GM19240 (cell line): ENCODE data around the gene CSK.

Experiments used
- DNase-seq: peaks from one replicate; pipeline ENCODE4 v3.0.0; 2011; ENCODE audit warnings: low spot score; ENCODE audit not compliant: insufficient read length

The CSK gene

DNA sequence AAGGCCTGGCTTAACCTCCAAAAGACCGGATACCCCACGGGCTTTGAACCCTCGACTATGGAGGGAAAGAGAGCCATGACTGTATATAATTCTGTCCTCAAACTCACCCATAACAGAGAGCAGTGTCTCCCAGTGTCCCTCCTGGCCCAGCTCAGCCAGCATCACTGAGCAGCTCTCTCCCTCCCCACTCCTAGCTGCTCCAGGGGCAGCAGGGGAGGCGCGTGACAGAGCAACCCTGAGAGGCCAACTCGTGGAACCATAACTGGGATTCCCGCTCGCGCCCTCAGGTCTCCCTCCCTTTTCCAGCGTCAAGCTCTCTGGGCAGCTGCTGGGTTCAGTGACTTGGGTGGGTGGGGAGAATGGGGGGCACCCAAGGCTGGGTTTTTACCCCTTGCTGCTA lies 44.0 kb downstream of the CSK start:
- no peak for DNase-seq

DNA sequence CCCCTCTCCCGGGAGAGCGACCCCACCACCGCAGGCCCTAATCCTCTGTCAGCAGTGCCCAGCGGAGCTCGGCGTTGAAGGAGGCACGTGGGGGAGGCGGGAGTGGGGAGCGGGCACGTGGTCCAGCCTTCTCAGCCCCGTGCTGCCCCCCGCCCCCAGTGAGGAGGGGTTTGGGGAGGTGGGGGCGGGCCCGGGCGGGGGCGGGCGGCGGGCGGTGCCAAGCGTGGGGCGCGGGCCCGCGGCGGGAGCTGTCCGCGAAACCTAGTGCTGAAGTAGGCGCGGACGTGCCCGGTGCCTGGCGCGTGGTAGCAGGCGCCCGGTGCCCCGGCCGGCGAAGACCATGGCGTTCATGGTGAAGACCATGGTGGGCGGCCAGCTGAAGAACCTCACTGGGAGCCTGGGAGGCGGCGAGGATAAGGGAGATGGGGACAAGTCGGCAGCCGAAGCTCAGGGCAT lies 44.5 kb downstream of the CSK start, which contains the start of gene CPLX3:
Gene CPLX3 (plus strand): TSS at position 264 of the 456 bp plus-strand sequence. CDS start 77 bp downstream, at position 341.
- no peak for DNase-seq

DNA sequence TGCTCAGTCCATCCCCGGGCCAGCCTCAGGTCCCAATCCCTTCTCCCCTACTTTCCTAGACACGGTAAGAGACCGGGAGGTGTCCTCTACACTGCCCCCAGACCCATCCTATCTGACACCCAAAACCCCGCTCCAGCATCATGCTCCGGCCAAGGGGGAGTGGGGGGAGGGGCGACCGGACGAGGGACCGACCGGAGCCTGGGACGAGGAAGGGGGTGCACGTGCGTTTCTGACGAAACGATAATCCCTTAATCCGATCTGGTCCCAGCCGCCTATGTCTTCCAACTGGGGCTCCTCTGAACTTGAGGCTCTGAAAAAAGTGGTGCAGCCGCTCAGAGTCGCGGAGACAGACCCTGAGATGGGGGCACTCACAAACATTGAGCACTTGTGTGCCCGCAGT lies 45.0 kb downstream of the CSK start:
- DNase-seq: no peak

DNA sequence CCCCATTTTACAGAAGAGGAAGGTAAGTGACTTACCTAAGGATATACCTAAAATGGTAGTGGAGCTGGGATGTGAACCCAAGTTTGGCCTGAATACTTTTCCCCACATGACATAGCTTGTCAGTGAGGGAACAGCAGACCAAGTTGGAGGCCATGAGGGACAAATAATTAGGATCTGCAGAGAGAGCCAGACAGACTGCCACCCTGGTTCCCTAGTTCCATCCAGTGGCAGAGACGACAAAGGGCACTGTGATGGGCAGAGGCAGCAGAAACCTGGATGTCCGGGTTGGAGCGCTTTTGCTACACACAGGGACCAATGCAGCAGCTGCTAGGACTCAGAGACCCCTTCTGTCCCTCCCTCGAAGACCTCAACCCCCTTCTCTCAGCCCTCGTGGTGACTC lies 45.7 kb downstream of the CSK start:
- DNase-seq: no peak

DNA sequence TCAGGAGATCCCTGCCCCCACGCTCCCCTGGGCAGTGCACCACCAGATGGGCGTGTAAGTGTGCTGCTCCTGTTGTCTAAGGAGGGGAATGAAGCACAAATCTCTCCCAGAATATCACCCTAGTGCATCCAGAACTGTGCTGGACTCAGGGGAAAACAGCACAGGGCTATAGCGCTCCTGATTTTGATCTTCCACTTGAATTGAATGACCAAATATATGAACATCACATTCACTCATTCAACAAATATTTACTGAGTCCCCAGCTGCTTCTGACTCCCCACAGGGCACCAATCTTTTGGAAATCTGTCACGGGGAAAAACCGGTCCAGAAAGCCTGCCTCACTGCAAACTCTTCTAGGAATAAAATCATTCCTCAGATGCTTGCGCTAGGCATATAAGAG lies 47.0 kb downstream of the CSK start:
- no peak for DNase-seq

DNA sequence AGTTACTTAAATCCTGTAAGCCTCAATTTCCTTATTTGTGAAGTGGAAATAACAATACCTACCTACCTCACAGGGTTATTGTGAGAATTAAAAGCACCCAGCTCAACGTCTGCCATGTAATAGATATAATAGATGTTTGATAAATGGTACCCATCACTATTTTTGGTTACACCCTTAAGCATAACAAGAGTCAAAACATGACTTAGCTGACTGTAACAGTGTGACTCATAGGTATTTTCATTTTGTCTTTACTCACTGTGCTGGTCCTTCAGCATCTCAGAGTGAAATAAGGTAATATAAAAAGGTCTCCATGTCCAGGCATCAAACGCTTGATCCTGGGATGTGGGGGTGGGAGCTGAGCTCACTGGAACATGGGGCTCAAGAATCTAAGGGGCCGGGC lies 47.6 kb downstream of the CSK start:
- DNase-seq: no peak

DNA sequence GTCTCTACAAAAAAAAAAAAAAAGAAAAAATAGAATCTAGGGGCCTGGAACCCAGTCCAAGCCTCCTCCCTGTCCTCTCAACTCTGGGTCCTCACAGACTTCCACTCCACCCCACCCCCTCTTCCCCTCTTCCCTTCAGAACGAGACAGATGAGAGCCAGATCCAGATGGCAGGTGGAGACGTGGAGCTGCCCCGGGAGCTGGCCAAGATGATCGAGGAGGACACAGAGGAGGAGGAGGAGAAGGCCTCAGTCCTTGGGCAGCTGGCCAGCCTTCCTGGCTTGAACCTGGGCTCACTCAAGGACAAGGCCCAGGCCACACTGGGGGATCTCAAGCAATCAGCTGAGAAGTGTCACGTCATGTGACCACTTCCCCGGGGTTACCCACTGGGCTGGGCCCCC lies 48.1 kb downstream of the CSK start:
- DNase-seq: no peak

DNA sequence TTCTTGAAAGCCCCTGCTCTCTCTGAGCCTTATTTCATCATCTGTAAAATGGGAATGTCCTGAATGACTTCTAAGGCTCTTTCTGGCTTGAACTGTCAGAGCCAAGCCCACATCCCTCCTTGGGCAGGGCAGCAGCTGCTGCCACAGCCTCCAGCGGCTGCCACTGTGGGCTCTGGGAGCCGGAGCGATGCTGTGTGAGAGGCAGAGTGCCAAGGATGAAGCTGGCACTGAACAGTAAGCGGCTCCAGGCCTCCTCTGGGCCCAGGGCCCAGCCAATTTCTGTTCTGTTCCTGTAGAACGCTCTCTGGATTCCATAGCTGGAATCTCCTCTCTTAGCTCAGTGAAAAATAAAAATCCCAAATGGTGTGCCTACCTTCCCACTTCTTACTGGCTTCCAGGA lies 49.0 kb downstream of the CSK start:
- no peak for DNase-seq

DNA sequence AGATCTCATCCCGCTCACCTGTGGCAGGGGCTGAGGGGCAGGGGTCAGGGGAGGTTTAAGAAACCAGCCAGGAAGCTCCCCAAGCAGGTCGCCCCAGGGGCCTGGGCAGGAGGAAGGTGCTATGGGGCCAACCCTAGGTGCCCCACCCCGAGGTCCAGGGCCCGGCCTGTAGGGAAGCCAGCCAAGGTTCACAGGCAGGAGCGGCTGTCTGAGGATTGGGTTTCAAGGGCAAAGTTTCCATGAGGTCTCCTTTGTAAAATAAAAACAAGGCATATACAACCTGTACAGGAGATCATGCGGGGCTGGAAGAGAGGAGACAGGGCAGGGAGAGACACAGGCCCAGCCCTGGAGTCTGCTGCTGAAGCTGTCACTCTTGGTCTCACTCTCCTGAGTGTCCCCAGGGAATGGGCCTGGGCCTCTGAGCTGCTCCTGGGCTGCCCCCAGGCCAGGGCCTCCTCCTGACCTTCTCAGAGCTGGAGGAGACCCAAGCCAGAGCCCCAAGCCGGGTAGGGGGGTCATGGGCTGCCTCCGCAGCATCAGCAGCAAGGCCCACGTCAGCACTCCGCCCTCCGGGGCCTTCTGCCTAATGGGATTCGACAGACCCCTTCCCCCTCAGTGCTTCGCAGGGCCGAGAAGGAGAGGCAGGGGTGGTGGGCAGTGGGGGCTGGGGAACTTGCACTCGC lies 50.1 kb downstream of the CSK start:
- no peak for DNase-seq

DNA sequence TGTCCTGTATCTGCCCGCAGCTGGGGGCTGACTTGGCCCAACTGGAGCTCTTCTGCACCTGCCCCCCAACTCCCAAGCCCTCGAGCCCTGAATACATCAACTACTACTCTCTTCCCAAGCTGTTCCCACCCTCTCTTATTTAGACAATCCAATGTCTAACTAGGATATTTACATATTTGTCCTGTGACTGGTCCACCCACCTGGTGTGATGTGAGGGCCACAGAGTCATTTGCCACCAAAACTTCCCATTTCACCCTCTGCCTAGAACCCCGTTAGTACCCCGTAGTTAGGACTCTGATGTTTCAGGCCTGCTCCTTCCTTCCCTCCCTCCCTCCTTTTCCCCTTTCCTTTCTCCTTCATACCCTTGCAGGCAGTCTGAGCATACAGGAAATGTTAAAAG lies 50.9 kb downstream of the CSK start:
- no peak for DNase-seq

DNA sequence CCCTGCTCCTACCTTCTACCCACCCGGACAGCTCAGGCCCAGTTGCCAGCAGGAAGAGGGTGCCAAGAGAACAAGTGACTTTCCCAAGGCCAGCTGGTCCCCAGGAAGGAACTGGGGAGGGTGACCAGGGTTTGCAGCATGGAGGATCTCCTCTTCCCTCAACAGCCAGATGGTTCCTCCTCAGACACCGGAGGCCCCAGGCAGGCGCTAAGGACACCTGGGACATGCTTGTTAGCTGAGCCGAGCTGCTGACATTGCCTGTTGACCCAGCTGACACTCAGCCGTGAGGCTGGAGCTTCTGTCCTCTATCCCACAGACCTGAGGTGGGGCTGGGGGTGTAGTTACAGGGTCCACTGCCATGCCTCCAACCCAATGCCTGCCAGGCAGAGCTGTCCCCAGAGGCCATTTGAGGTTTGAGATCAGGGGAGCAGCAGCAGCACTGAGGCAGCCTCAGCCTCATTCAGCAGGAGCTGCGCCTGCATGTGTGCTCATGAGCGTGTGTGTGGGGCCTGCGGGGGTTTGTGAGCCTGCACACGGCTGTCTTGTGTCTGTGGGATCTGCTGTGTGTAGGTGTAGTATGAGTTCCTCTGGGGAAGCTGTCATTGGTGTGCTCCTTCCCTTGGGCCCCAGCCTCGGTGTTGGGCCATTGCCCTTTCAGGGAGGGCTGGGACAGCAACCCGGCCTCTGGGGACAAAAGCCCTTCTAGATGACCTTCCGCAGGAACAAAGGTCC lies 51.7 kb downstream of the CSK start:
- DNase-seq: no peak

DNA sequence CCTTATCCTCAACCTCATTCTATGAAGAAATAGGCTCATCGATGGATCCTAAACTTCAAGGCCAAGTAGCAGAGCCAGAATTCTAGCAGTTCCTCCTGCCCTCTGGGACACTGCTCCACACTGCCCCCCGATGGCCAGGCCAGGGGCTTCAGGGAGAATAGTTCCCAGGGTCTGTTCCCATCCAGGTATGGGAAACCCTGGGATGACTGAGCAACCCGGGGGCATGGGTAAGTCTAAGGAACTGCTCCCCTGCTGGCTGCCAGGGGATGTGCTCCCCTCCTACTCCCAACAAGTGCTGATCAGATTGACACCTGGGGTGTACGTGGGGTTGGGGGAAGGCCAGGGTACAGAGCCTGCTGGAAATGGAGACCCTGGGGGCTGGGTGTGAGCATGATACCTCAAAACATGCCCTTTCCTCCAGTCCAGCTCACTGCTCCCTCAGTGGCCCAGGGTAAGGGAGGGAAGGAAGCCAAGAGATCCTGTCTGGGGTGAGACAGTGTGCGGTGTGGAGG lies 53.5 kb downstream of the CSK start:
- DNase-seq: no peak

DNA sequence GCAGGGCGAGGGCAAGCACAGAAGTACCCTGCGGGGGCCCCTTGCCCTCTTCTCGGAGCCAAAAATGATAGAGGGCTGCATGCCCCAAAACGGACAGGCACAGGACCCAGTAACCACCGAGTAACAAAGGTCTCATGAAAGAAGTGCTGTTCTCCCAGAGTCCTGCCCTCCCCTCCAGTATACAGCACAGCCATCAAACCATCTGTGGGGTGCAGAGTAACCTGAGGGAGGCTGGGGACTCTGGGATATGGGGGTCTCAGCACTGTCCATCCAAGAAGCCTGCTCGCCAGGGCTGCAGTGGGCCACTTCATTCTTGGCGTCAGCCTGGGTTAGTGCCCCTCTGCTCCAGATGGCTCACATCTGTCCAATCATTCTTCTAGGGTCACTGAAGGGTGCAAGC lies 55.0 kb downstream of the CSK start:
- DNase-seq: no peak

DNA sequence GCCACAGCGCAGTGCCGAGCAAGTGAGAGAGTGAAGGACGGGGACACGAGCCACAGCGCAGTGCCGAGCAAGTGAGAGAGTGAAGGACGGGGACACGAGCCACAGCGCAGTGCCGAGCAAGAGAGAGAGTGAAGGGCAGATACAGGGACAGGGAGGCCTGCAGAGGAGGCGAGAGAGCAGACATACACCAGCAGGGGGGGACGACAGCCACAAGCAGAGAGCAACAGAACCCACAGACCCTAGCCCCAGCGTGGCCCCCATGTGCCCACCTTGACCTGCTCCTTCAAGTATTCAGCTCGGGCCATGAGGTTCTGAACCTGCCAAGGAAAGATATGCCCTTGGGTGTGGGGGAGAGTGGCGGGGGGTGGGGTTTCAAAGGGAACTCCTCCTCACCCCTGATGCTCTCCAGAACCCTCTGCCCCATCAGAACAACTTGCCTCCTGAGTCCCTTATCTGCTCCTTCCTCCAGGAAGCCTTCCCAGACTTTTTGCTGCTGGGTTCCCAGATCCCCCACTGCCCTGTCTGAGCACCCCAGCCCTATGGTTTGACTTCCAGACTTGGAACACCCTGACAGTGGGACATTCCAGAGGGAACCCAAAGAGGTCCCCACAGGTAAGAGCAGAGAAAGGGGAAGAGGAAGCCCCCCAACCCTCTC lies 55.7 kb downstream of the CSK start:
- no peak for DNase-seq

DNA sequence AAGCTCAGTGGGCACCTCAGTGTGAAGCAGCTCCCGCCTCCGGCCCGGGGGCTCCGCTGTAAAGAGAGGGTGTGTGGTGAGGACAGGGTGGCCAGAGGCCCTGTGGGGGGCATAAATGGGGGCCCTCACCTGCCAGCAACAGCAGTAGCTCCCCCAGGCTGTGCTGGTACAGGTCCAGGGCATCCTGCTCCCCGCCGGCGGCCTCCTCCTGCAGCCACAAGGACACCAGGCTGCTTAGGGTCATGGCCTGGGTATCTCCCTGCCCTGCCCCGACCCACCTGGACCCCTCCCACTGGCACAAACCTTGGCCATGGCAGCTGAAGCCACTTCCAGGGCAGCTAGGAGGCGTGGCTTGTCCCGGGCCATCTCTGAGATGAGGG lies 56.2 kb downstream of the CSK start:
- no peak for DNase-seq

DNA sequence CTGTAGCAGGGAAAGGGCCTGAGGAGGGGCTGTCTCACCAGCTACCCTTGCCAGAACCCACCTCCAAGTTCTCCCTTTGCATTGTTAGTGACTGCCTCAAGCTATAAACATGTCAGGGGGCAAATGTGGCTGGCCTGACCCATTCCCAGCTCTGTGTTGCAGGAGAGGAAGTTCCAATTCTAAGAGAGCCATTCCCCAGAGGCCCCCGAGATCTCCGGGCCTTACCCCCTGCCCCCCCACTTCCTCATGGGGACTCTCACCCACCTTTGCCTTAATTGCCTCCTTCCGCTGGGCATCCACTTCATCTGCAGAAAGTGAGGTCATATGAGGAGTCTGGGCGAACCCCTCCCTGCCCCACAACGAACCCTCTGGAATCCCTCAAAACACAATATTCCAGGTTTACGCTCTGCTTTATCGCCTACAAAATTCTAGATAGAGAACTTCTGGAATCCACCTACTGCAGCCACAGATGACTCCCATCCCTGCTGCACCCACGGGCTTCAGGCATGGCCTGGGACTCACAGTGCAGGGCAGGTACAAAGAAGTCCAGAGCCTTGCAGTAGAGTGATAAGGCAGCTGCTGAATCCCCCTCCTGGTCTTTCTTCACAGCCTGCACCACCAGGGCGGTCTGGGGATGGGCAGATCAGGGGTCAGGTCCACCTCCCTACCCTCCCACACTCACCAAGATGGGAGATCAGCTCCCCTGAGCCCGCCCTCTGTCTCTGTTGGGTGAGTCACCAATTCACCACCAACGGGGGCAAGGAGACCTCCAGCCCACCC lies 57.1 kb downstream of the CSK start:
- DNase-seq: peak; percentile 1

DNA sequence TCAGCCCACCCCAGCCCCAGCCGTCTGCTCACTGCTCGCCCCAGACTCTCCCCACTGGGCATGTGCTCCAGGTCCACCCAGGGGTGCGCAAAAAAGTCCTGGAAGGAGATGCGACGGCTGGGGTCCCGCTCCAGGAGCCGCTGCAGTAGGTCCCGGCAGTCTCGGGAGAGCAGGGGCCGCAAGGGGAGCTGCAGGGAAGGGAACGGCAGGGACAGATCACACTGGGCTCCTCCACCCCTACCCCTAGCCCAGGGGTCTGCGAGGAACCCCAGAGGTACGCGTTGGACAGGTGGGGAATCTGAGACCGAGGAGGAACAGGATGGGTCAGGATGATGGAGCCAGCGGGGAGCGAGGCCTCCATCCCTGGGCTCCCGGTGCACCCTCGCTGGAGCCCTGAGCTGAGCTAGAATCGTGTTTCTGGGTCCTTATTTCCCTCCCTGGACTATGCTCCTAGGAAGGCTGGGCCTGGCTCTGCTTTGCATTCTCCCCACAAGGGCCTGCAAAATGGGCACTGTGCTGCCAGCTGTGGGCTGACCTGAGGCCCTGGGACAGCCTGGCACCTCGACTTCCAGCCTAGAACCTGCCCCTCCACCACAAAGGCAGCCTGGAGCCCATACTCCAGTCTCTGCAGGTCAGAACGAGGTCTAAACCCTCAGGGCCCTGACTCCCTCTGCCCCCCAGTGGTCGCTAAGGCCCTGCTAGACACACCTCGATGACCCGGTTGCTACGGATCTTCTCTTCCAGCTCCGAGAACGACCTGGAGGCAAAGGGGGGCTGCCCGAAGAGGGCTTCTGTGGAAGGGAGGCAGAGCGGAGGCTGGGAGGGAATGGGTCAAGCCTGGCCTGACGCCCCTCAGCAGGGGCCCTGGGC lies 57.9 kb downstream of the CSK start:
- DNase-seq: peak; percentile 1

DNA sequence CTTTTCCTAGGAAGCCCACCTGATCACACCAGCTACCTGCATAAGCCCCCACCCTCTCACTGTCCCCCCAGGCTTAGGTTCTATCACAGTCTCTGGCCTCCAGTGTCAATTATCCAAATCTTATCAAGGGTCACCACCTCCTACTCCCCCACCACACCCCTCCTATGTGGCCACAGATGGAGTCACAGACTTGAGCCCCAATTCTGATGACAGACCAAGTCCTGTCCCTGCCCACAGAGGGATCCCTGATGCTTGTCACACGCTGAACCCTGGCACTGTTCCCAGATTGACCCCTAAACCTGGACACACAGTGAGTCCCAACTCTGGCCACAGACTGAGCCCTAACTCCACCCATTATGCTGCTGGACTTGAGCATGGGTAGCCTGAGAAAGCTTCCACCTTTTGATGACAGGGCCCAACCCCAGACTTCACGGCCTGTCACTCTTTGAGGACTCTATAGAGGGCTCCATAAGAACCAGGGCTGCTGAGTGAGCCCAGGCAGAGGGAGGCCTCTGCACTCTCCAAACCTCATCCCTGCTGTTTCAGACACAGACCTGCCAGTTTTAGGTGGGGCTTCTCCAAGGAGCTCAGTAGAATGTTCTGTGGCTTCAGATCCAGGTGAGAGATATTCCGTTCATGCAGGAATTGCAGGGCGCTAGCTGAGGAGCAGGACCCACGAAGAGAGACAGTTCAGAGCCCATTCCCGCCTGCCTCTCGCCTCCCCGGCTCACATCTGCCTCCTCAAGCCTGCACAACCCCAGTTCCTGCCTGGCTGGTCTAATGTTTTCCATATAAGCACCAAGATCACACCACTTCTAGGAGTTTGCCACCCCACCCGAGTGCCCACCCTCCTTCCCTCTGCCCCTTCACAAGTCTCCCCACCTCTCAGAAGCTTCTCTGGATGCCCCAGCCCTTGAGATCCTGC lies 59.2 kb downstream of the CSK start:
- peak; percentile 0 for DNase-seq

DNA sequence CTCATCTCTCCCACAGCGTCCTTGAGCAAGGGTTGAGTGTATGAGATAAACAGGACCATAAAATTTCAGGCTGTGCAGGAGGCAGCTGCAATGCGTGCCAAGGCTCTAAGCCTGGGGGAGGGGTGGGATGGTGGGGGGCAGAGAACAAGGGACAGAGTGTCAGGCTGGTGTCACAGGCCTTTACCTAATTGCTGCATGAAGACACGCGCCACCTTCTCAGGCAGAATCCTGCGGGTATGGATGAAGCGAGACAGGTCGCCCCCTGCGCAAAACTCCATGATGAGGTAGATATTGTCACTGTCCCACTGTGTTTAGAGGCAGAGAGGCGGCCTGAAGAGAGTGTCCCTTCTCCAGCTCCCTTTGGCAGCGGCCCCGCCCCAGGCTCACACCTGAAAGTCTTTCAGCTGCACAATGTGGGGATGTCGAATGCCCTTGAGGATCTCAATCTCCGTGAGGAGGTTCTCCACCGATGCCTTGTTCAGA lies 60.1 kb downstream of the CSK start:
- DNase-seq: no peak
